ENCODE data around the gene NKD1.

Gene NKD1

GRCh38 chr16:50609471-50609870 lies 61.3 kb downstream of the NKD1 start:
- Histone ChIP-seq H3K4me1 (ENCODE audit: control insufficient read depth, insufficient read depth, low read length) (peaks cover 2% of the 10 kb centered on the region), H3K4me3 (ENCODE audit: low read depth, low read length) (no peak overlapping the region), H3K36me3 (ENCODE audit: control insufficient read depth, insufficient read depth, low read length) (no peaks in the 10 kb centered on the region), H3K27me3 (ENCODE audit: control insufficient read depth, insufficient read depth, low read length) (no peaks in the 10 kb centered on the region), H3K9me3 (ENCODE audit: control insufficient read depth, insufficient read depth, low read length) (no peaks in the 10 kb centered on the region), H3K9ac (ENCODE audit: low read depth, low read length) (no peak overlapping the region)

- Histone ChIP-seq H3K27me3 (ENCODE audit: control insufficient read depth, insufficient read depth, low read length) (no peaks in the 10 kb centered on the region), H3K4me1 (ENCODE audit: control insufficient read depth, insufficient read depth, low read length) (peaks cover 2% of the 10 kb centered on the region), H3K4me3 (ENCODE audit: low read depth, low read length) (no peak overlapping the region), H3K36me3 (ENCODE audit: control insufficient read depth, insufficient read depth, low read length) (no peaks in the 10 kb centered on the region), H3K9ac (ENCODE audit: low read depth, low read length) (no peak overlapping the region), H3K9me3 (ENCODE audit: control insufficient read depth, insufficient read depth, low read length) (no peaks in the 10 kb centered on the region)
Observed at GRCh38 chr16:50610331-50611262, 62.4 kb downstream of the NKD1 start.

- Histone ChIP-seq H3K9me3 (ENCODE audit: control insufficient read depth, insufficient read depth, low read length) (no peaks in the 10 kb centered on the region), H3K36me3 (ENCODE audit: control insufficient read depth, insufficient read depth, low read length) (no peaks in the 10 kb centered on the region), H3K27me3 (ENCODE audit: control insufficient read depth, insufficient read depth, low read length) (no peaks in the 10 kb centered on the region), H3K4me3 (ENCODE audit: low read depth, low read length) (no peak overlapping the region), H3K4me1 (ENCODE audit: control insufficient read depth, insufficient read depth, low read length) (peaks cover 2% of the 10 kb centered on the region), H3K9ac (ENCODE audit: low read depth, low read length) (no peak overlapping the region)
Observed at GRCh38 chr16:50611332-50611934, 63.2 kb downstream of the NKD1 start.

GRCh38 chr16:50611995-50612848 lies 64.0 kb downstream of the NKD1 start:
- H3K4me3 ChIP-seq (ENCODE audit: low read depth, low read length), result no peak overlapping the region
- H3K4me1 ChIP-seq (ENCODE audit: control insufficient read depth, insufficient read depth, low read length), result peaks cover 2% of the 10 kb centered on the region
- H3K9me3 ChIP-seq (ENCODE audit: control insufficient read depth, insufficient read depth, low read length), result no peaks in the 10 kb centered on the region
- H3K27me3 ChIP-seq (ENCODE audit: control insufficient read depth, insufficient read depth, low read length), result no peaks in the 10 kb centered on the region
- H3K36me3 ChIP-seq (ENCODE audit: control insufficient read depth, insufficient read depth, low read length), result no peaks in the 10 kb centered on the region
- H3K9ac ChIP-seq (ENCODE audit: low read depth, low read length), result no peak overlapping the region

GRCh38 chr16:50612849-50613198 lies 64.6 kb downstream of the NKD1 start:
- no peaks in the 10 kb centered on the region for H3K36me3 ChIP-seq (ENCODE audit: control insufficient read depth, insufficient read depth, low read length)
- H3K4me1 ChIP-seq (ENCODE audit: control insufficient read depth, insufficient read depth, low read length), result peaks cover 6% of the 10 kb centered on the region

GRCh38 chr16:50613281-50613963 lies 65.2 kb downstream of the NKD1 start:
- Histone ChIP-seq H3K4me3 (ENCODE audit: low read depth, low read length) (no peak overlapping the region), H3K36me3 (ENCODE audit: control insufficient read depth, insufficient read depth, low read length) (no peaks in the 10 kb centered on the region), H3K9me3 (ENCODE audit: control insufficient read depth, insufficient read depth, low read length) (no peaks in the 10 kb centered on the region), H3K4me1 (ENCODE audit: control insufficient read depth, insufficient read depth, low read length) (peaks cover 6% of the 10 kb centered on the region), H3K9ac (ENCODE audit: low read depth, low read length) (no peak overlapping the region), H3K27me3 (ENCODE audit: control insufficient read depth, insufficient read depth, low read length) (no peaks in the 10 kb centered on the region)

More at GRCh38 chr16:50612849-50613198, 64.6 kb downstream of the NKD1 start:
- Histone ChIP-seq H3K27me3 (ENCODE audit: control insufficient read depth, insufficient read depth, low read length) (no peaks in the 10 kb centered on the region), H3K9me3 (ENCODE audit: control insufficient read depth, insufficient read depth, low read length) (no peaks in the 10 kb centered on the region), H3K9ac (ENCODE audit: low read depth, low read length) (no peak overlapping the region), H3K4me3 (ENCODE audit: low read depth, low read length) (no peak overlapping the region)

- Histone ChIP-seq H3K9me3 (ENCODE audit: control insufficient read depth, insufficient read depth, low read length) (no peaks in the 10 kb centered on the region), H3K36me3 (ENCODE audit: control insufficient read depth, insufficient read depth, low read length) (peaks cover 2% of the 10 kb centered on the region), H3K4me1 (ENCODE audit: control insufficient read depth, insufficient read depth, low read length) (peaks cover 6% of the 10 kb centered on the region), H3K27me3 (ENCODE audit: control insufficient read depth, insufficient read depth, low read length) (no peaks in the 10 kb centered on the region), H3K4me3 (ENCODE audit: low read depth, low read length) (no peak overlapping the region), H3K9ac (ENCODE audit: low read depth, low read length) (no peak overlapping the region)
Observed at GRCh38 chr16:50613964-50614474, 65.8 kb downstream of the NKD1 start.

GRCh38 chr16:50614955-50615724 lies 66.9 kb downstream of the NKD1 start:
- peaks cover 6% of the 10 kb centered on the region for H3K4me1 ChIP-seq (ENCODE audit: control insufficient read depth, insufficient read depth, low read length)

GRCh38 chr16:50615891-50616290 lies 67.7 kb downstream of the NKD1 start:
- Histone ChIP-seq H3K9me3 (ENCODE audit: control insufficient read depth, insufficient read depth, low read length) (no peaks in the 10 kb centered on the region), H3K9ac (ENCODE audit: low read depth, low read length) (no peak overlapping the region), H3K36me3 (ENCODE audit: control insufficient read depth, insufficient read depth, low read length) (peaks cover 2% of the 10 kb centered on the region), H3K4me1 (ENCODE audit: control insufficient read depth, insufficient read depth, low read length) (peaks cover 5% of the 10 kb centered on the region), H3K27me3 (ENCODE audit: control insufficient read depth, insufficient read depth, low read length) (no peaks in the 10 kb centered on the region), H3K4me3 (ENCODE audit: low read depth, low read length) (no peak overlapping the region)

More at GRCh38 chr16:50614955-50615724, 66.9 kb downstream of the NKD1 start:
- no peaks in the 10 kb centered on the region for H3K9me3 ChIP-seq (ENCODE audit: control insufficient read depth, insufficient read depth, low read length)
- no peaks in the 10 kb centered on the region for H3K27me3 ChIP-seq (ENCODE audit: control insufficient read depth, insufficient read depth, low read length)
- H3K4me3 ChIP-seq (ENCODE audit: low read depth, low read length), result no peak overlapping the region
- H3K36me3 ChIP-seq (ENCODE audit: control insufficient read depth, insufficient read depth, low read length), result peaks cover 2% of the 10 kb centered on the region
- no peak overlapping the region for H3K9ac ChIP-seq (ENCODE audit: low read depth, low read length)

- Histone ChIP-seq H3K4me3 (ENCODE audit: low read depth, low read length) (no peak overlapping the region), H3K27me3 (ENCODE audit: control insufficient read depth, insufficient read depth, low read length) (no peaks in the 10 kb centered on the region), H3K9me3 (ENCODE audit: control insufficient read depth, insufficient read depth, low read length) (no peaks in the 10 kb centered on the region), H3K36me3 (ENCODE audit: control insufficient read depth, insufficient read depth, low read length) (peaks cover 2% of the 10 kb centered on the region), H3K4me1 (ENCODE audit: control insufficient read depth, insufficient read depth, low read length) (peaks cover 3% of the 10 kb centered on the region), H3K9ac (ENCODE audit: low read depth, low read length) (no peak overlapping the region)
Observed at GRCh38 chr16:50616386-50616785, 68.2 kb downstream of the NKD1 start.
